ENCODE data around the gene CDKN2B. TPM values are rescaled to one million over a fixed set of nuclear protein-coding genes. Genes with fewer than 3 reads are reported as not detected.

CDKN2B gene
- total RNA-seq, 1 donor from 2014 or later: 1.8 TPM

DNA sequence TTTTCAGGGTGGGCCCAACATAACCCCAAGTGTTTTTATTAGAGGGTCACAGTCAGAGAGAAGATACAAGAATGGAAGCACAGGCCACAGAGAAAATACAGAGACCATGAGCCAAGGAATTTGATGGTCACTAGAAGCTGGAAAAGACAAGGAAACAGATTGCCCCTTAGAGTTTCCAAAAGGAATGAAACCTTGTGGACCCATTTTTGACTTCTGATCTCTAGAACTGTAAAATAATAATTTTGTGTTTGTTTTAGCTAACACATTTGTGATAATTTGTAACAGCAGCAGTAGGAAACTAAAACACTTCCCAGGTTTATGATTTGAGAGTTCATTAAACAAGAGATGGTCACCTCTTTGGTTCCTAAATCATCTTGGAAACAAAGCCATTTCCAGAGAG lies 36.7 kb downstream of the CDKN2B start:
- Mint-ChIP-seq H3K27me3 (ENCODE audit: unreplicated experiment) (peaks cover 32% of the 10 kb centered on the region), H3K4me1 (ENCODE audit: unreplicated experiment) (peaks cover 25% of the 10 kb centered on the region), H3K4me3 (ENCODE audit: unreplicated experiment) (no peak overlapping the region), H3K27ac (ENCODE audit: unreplicated experiment) (no peak overlapping the region), H3K9me3 (ENCODE audit: unreplicated experiment) (no peaks in the 10 kb centered on the region), H3K36me3 (ENCODE audit: low read depth, unreplicated experiment) (no peaks in the 10 kb centered on the region)
- DNase-seq (ENCODE audit: low spot score): no peak
- TF ChIP-seq, protein P1, sequence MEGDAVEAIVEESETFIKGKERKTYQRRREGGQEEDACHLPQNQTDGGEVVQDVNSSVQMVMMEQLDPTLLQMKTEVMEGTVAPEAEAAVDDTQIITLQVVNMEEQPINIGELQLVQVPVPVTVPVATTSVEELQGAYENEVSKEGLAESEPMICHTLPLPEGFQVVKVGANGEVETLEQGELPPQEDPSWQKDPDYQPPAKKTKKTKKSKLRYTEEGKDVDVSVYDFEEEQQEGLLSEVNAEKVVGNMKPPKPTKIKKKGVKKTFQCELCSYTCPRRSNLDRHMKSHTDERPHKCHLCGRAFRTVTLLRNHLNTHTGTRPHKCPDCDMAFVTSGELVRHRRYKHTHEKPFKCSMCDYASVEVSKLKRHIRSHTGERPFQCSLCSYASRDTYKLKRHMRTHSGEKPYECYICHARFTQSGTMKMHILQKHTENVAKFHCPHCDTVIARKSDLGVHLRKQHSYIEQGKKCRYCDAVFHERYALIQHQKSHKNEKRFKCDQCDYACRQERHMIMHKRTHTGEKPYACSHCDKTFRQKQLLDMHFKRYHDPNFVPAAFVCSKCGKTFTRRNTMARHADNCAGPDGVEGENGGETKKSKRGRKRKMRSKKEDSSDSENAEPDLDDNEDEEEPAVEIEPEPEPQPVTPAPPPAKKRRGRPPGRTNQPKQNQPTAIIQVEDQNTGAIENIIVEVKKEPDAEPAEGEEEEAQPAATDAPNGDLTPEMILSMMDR (IDR thresholded peaks at IDR 0.05; ENCODE audit: unreplicated experiment): no peak

- no peaks in the 10 kb centered on the region for H3K36me3 Mint-ChIP-seq (ENCODE audit: low read depth, unreplicated experiment)
- TF ChIP-seq, protein P1 (IDR thresholded peaks at IDR 0.05; ENCODE audit: unreplicated experiment): no peak
- H3K27ac Mint-ChIP-seq (ENCODE audit: unreplicated experiment): no peak overlapping the region
- peak overlapping the region; percentile 54 for H3K4me3 Mint-ChIP-seq (ENCODE audit: unreplicated experiment)
- no peaks in the 10 kb centered on the region for H3K9me3 Mint-ChIP-seq (ENCODE audit: unreplicated experiment)
- H3K27me3 Mint-ChIP-seq (ENCODE audit: unreplicated experiment): peaks cover 40% of the 10 kb centered on the region
- H3K4me1 Mint-ChIP-seq (ENCODE audit: unreplicated experiment): peaks cover 25% of the 10 kb centered on the region
- DNase-seq (ENCODE audit: low spot score): peak; percentile 19
These were observed 38.1 kb downstream of the CDKN2B start for GRCh38 chr9:21970800-21971640.

DNA sequence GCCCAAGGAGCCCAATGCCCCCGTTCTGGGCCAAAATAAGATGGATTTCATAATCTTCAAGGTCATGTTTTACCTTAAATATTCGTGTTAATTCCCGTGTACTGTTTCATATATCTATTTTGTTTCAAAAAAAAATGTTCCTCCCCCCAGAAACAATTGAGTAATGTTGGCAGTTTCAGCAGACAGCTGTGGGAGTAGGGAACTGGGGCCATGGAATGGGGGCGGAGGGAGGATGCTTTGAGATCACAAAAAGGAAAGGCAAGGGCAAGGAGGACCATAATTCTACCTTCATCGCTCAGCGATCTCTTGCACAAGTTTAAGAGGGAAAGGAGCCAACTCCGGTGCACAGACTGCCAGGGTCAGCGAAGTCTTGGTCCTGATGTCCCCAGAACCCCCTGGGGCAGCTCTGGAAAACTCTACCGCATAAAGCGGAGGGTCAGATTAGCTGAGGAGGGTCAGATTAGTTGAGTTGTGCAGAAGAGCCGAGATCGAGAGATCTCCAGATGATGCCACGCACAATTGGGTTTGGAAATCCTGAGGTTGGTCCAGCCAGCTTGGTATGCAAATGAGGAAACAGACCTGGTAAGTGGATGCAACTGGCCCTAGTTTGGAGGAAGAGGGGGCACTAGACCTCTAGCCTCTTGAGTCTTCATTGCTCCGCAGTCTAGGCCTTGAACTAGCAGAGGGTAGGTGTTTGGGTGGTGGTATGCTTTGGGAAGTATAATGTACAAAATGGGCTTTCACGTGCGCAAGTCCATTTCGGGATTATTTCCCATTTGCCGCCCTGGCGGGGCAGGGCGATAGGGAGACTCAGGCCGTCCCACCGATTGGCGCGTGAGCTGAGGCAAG lies 38.9 kb downstream of the CDKN2B start:
- H3K27ac Mint-ChIP-seq (ENCODE audit: unreplicated experiment): no peak overlapping the region

GRCh38 chr9:21969011-21969940 lies 39.8 kb downstream of the CDKN2B start:
- DNase-seq (ENCODE audit: low spot score): no peak
- Mint-ChIP-seq H3K27ac (ENCODE audit: unreplicated experiment) (no peak overlapping the region), H3K36me3 (ENCODE audit: low read depth, unreplicated experiment) (no peaks in the 10 kb centered on the region), H3K4me1 (ENCODE audit: unreplicated experiment) (peaks cover 18% of the 10 kb centered on the region), H3K9me3 (ENCODE audit: unreplicated experiment) (no peaks in the 10 kb centered on the region), H3K4me3 (ENCODE audit: unreplicated experiment) (no peak overlapping the region), H3K27me3 (ENCODE audit: unreplicated experiment) (peaks cover 33% of the 10 kb centered on the region)
- TF ChIP-seq, protein P1 (IDR thresholded peaks at IDR 0.05; ENCODE audit: unreplicated experiment): no peak

More for the DNA sequence above, 38.9 kb downstream of the CDKN2B start:
- Mint-ChIP-seq H3K27me3 (ENCODE audit: unreplicated experiment) (peaks cover 35% of the 10 kb centered on the region), H3K9me3 (ENCODE audit: unreplicated experiment) (no peaks in the 10 kb centered on the region), H3K4me3 (ENCODE audit: unreplicated experiment) (no peak overlapping the region), H3K4me1 (ENCODE audit: unreplicated experiment) (peaks cover 21% of the 10 kb centered on the region), H3K36me3 (ENCODE audit: low read depth, unreplicated experiment) (no peaks in the 10 kb centered on the region)
- no peak for DNase-seq (ENCODE audit: low spot score)
- TF ChIP-seq, protein P1 (IDR thresholded peaks at IDR 0.05; ENCODE audit: unreplicated experiment): no peak

Data from endothelial cell (in vitro differentiated cells).